IMR-90 (cell line): ENCODE data around the gene SPATA33. TPM values are rescaled to one million over a fixed set of nuclear protein-coding genes. Genes with fewer than 3 reads are reported as not detected.

Source experiments
- ATAC-seq: fragments of 200-7000 bp; cut with Tn5 transposase; 2 replicates; pipeline ENCODE4 v1.9.1; 2020; ENCODE audit warnings: low read depth, mild to moderate bottlenecking, moderate library complexity
- BruUV-seq: library from RNA; stranded (reverse); fragments of 400-500 nt; replicated peaks from 2 replicates; lab custom pipeline; 2021; lab: Mats Ljungman, UMichigan
- CTCF ChIA-PET: fragments of 300-600 bp; formaldehyde crosslinking; extraction: SDS; loops from one replicate; lab custom pipeline; 2021; ENCODE audit warnings: antibody characterized with exemption; lab: Yijun Ruan, JAX
- POLR2A ChIA-PET: fragments of 300-600 bp; sonication (Branson Sonifier 250); formaldehyde crosslinking; loops from one replicate; lab custom pipeline; 2022; ENCODE audit warnings: antibody characterized with exemption; ENCODE audit not compliant: unreplicated experiment; lab: Charles Lee
- DNase-seq: peaks from one replicate; pipeline ENCODE4 v3.0.0; 2013
- H2AFZ ChIP-seq: replicated peaks from 2 replicates; pipeline ENCODE3; 2013; ENCODE audit warnings: low read length, mild to moderate bottlenecking; ENCODE audit not compliant: poor library complexity
- H2AK5ac ChIP-seq: 2 replicates; pipeline ENCODE4 v1.6.1; 2013; ENCODE audit warnings: low read depth, low read length, inconsistent platforms
- H2AK9ac ChIP-seq: replicated peaks from 2 replicates; pipeline ENCODE3; 2013; ENCODE audit warnings: mild to moderate bottlenecking, low read depth, low read length, moderate library complexity; ENCODE audit not compliant: poor library complexity
- H2BK120ac ChIP-seq: 2 replicates; pipeline ENCODE4 v1.6.1; 2013; ENCODE audit warnings: low read depth, low read length, inconsistent platforms
- H2BK15ac ChIP-seq: 3 replicates; pipeline ENCODE4 v1.6.1; 2013; ENCODE audit warnings: low read depth, low read length, inconsistent platforms
- H2BK20ac ChIP-seq: 2 replicates; pipeline ENCODE4 v1.6.1; 2013; ENCODE audit warnings: low read depth, mild to moderate bottlenecking, inconsistent platforms, low read length, moderate library complexity
- H2BK5ac ChIP-seq: 2 replicates; pipeline ENCODE4 v1.6.1; 2013; ENCODE audit warnings: mild to moderate bottlenecking, low read depth, low read length, inconsistent platforms; ENCODE audit not compliant: poor library complexity, severe bottlenecking
- H3K14ac ChIP-seq: replicated peaks from 2 replicates; pipeline ENCODE4 v1.6.1; 2013; ENCODE audit warnings: low read depth, low read length, inconsistent platforms
- H3K18ac ChIP-seq: 2 replicates; pipeline ENCODE4 v1.6.1; 2013; ENCODE audit warnings: low read depth, low read length, control low read depth
- H3K23ac ChIP-seq: 2 replicates; pipeline ENCODE4 v1.6.1; 2013; ENCODE audit warnings: low read depth, low read length, inconsistent platforms
- H3K27ac ChIP-seq: 2 replicates; pipeline ENCODE4 v1.5.1; 2013; ENCODE audit warnings: mild to moderate bottlenecking, control low read depth, low read length; ENCODE audit not compliant: insufficient read depth
- H3K27me3 ChIP-seq: 2 replicates; pipeline ENCODE4 v1.6.1; 2013; ENCODE audit warnings: low read length; ENCODE audit not compliant: control insufficient read depth, insufficient read depth
- H3K36me3 ChIP-seq: 2 replicates; pipeline ENCODE4 v1.6.1; 2013; ENCODE audit warnings: low read length, mixed read lengths; ENCODE audit not compliant: control insufficient read depth, insufficient read depth
- H3K4ac ChIP-seq: 2 replicates; pipeline ENCODE4 v1.6.1; 2013; ENCODE audit warnings: low read depth, low read length, inconsistent platforms
- H3K4me1 ChIP-seq: 2 replicates; pipeline ENCODE4 v1.6.1; 2013; ENCODE audit warnings: low read length, mixed read lengths; ENCODE audit not compliant: control insufficient read depth, insufficient read depth
- H3K4me2 ChIP-seq: 2 replicates; pipeline ENCODE4 v1.6.1; 2013; ENCODE audit warnings: low read depth, mild to moderate bottlenecking, control low read depth, low read length, moderate library complexity
- H3K4me3 ChIP-seq: 2 replicates; pipeline ENCODE4 v1.5.1; 2013; ENCODE audit warnings: low read depth, mild to moderate bottlenecking, control low read depth, low read length, moderate library complexity; ENCODE audit not compliant: insufficient read depth
- H3K56ac ChIP-seq: 2 replicates; pipeline ENCODE4 v1.6.1; 2013; ENCODE audit warnings: low read length, inconsistent platforms; ENCODE audit not compliant: insufficient read depth; ENCODE audit errors: extremely low read depth
- H3K79me1 ChIP-seq, 2 experiments: 2 replicates each; pipeline ENCODE4 v1.6.1; 2013; ENCODE audit warnings: low read length in 2 of 2, inconsistent platforms in 1 of 2, low read depth in 1 of 2
- H3K9ac ChIP-seq: 2 replicates; pipeline ENCODE4 v1.6.1; 2013; ENCODE audit warnings: low read depth, low read length, control low read depth
- H3K9me1 ChIP-seq: 2 replicates; pipeline ENCODE4 v1.6.1; 2013; ENCODE audit warnings: low read length, inconsistent platforms; ENCODE audit not compliant: insufficient read depth
- H3K9me3 ChIP-seq: 2 replicates; pipeline ENCODE4 v1.6.1; 2013; ENCODE audit warnings: low read length; ENCODE audit not compliant: control insufficient read depth, insufficient read depth
- H4K20me1 ChIP-seq: 2 replicates; pipeline ENCODE4 v1.6.1; 2013; ENCODE audit warnings: low read length, inconsistent platforms; ENCODE audit not compliant: insufficient read depth
- H4K5ac ChIP-seq: 2 replicates; pipeline ENCODE4 v1.6.1; 2013; ENCODE audit warnings: mild to moderate bottlenecking, low read depth, low read length, control low read depth
- H4K8ac ChIP-seq, 2 experiments: 2 replicates each; pipeline ENCODE4 v1.6.1; 2013; ENCODE audit warnings: low read depth in 2 of 2, low read length in 2 of 2, control low read depth in 1 of 2, inconsistent platforms in 1 of 2
- H4K91ac ChIP-seq: 2 replicates; pipeline ENCODE4 v1.6.1; 2013; ENCODE audit warnings: low read depth, low read length, inconsistent platforms; ENCODE audit not compliant: insufficient read depth
- CHD1 ChIP-seq: IDR thresholded peaks from 2 replicates; pipeline ENCODE4 v1.6.1; 2012; ENCODE audit warnings: low read depth, low read length, improper control_type of control experiment
- MAFK ChIP-seq: IDR thresholded peaks from 2 replicates; pipeline ENCODE4 v1.6.1; 2012; ENCODE audit warnings: low read depth, low read length, improper control_type of control experiment
- MXI1 ChIP-seq: IDR thresholded peaks from 2 replicates; pipeline ENCODE4 v1.6.1; 2012; ENCODE audit warnings: low read depth, mild to moderate bottlenecking, low read length, moderate library complexity, borderline replicate concordance
- NFE2L2 ChIP-seq: fragments of 150-350 bp; IDR thresholded peaks from 2 replicates; pipeline ENCODE4 v1.6.1; 2016; ENCODE audit warnings: low read depth, mild to moderate bottlenecking, low read length
- POLR2A ChIP-seq: IDR thresholded peaks from 2 replicates; pipeline ENCODE4 v1.6.1; 2012; ENCODE audit warnings: mild to moderate bottlenecking, low read depth, low read length
- WGBS, 2 experiments: methylation state at CpG; one replicate each; pipeline versions ENCODE4 v1.1.5 to v1.1.7; 2013; ENCODE audit warnings: missing lambda C conversion rate in 2 of 2; ENCODE audit not compliant: insufficient read length in 1 of 2; ENCODE audit errors: extremely low coverage in 2 of 2; 5-methylcytosine and 5-hydroxymethylcytosine counted together
- dilution Hi-C: fragments of 300-500 bp; cut with HindIII; formaldehyde crosslinking; loops from one replicate; pipeline ENCODE4 v1.14.3; 2018; ENCODE audit warnings: low sequenced_read_pairs; ENCODE audit not compliant: unreplicated experiment
- in situ Hi-C: fragments of 300-500 bp; cut with MboI; formaldehyde crosslinking; loops from 3 replicates; pipeline ENCODE4 v1.14.3; 2019; ENCODE audit warnings: low sequenced_read_pairs, inconsistent platforms, mixed read lengths
- intact Hi-C: fragments of 100-400 bp; cut with micrococcal nuclease; formaldehyde crosslinking; loops from 2 replicates; pipeline ENCODE4 v1.10.0; 2022
- polyA plus RNA-seq, 3 experiments: library from polyadenylated mRNA; depleted of rRNA; stranded (reverse); fragments of >200 nt; gene quantifications; 2 replicates each; pipeline ENCODE4 v1.2.3, GENCODE V29; 2012; ENCODE audit warnings: low replicate concordance in 1 of 3
- total RNA-seq: library from RNA; depleted of rRNA; stranded (reverse); fragments of >200 nt; gene quantifications from 2 replicates; pipeline ENCODE4 v1.2.3, GENCODE V29; 2012
- TF ChIP-seq, protein P1 (sequence below): conservative IDR thresholded peaks from 2 replicates; pipeline ENCODE4 v1.5.1; 2012; ENCODE audit warnings: mild to moderate bottlenecking, low read depth, low read length, improper control_type of control experiment
- TF ChIP-seq, protein P2 (sequence below): fragments of 150-350 bp; IDR thresholded peaks from 2 replicates; pipeline ENCODE4 v1.6.1; 2017; ENCODE audit warnings: mild to moderate bottlenecking, antibody characterized with exemption, low read length, low read depth

Gene SPATA33
- total and polyA plus RNA-seq, 2 of the 4 experiments (the other 2 are of a cell fraction): 0.90 to 3.4 TPM

DNA sequence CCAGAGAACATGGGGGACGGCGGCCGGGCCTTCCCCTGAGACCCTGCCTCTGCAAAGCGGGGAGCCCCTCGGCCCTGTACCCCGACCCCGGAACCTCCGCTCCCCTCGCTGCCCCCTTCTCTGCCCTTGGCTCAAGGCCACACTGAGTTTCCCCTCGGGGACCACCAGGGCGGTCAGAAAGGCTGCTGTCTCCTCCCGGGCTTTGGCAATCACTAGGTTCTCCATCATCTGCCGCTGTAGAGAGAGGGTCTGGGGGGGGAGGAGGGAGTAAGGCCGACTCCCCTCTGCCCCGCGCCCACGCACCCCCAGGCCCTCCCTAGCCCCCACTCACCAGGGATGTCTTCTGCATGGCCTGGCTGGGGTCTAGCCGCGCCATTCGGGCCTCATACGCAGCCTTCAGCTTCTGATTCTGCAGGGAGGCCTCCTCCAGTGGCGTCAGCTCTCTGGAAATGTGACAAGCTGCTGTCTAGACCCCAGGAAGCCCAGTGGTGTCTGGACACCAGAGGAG is 54.7 kb downstream of the SPATA33 start:
- Histone ChIP-seq H3K23ac (no peak overlapping the region), H3K9ac (peak overlapping the region; percentile 44; the same call in 1 of the 2 replicates), H4K8ac (no peak overlapping the region), H3K27ac (no peak overlapping the region; the same call in 1 of the 2 replicates), H3K56ac (no peak overlapping the region), H4K20me1 (no peaks in the 10 kb centered on the region; the same call in 1 of the 2 replicates), H2BK20ac (no peak overlapping the region), H2BK5ac (no peak overlapping the region), H3K9me1 (no peaks in the 10 kb centered on the region), H3K4me1 (peaks cover 4% of the 10 kb centered on the region), H3K9me3 (no peaks in the 10 kb centered on the region), H4K91ac (no peak overlapping the region), H3K79me1 (peaks cover 0 to 7% of the 10 kb centered on the region in 2 experiments; a peak in 1 of 4 replicates), H2AK5ac (0 out of 2 replicates have a peak overlapping the region, but pooled peaks have one; percentile 0), H3K27me3 (no peaks in the 10 kb centered on the region), H3K4me2 (peak overlapping the region; percentile 82), H4K5ac (no peak overlapping the region), H3K4ac (no peak overlapping the region), H3K18ac (no peak overlapping the region), H2BK15ac (no peak overlapping the region), H3K14ac (no peak overlapping the region), H3K36me3 (peaks cover 18% of the 10 kb centered on the region; the same call in 1 of the 2 replicates), H2AK9ac (peak overlapping the region; percentile 80), H3K4me3 (peak overlapping the region; percentile 45; the same call in 1 of the 2 replicates), H2AFZ (peak overlapping the region; percentile 90), H2BK120ac (no peak overlapping the region)
- TF ChIP-seq NFE2L2: no peak
- no peak for TF ChIP-seq MAFK
- TF ChIP-seq MXI1: no peak
- TF ChIP-seq, protein P1, sequence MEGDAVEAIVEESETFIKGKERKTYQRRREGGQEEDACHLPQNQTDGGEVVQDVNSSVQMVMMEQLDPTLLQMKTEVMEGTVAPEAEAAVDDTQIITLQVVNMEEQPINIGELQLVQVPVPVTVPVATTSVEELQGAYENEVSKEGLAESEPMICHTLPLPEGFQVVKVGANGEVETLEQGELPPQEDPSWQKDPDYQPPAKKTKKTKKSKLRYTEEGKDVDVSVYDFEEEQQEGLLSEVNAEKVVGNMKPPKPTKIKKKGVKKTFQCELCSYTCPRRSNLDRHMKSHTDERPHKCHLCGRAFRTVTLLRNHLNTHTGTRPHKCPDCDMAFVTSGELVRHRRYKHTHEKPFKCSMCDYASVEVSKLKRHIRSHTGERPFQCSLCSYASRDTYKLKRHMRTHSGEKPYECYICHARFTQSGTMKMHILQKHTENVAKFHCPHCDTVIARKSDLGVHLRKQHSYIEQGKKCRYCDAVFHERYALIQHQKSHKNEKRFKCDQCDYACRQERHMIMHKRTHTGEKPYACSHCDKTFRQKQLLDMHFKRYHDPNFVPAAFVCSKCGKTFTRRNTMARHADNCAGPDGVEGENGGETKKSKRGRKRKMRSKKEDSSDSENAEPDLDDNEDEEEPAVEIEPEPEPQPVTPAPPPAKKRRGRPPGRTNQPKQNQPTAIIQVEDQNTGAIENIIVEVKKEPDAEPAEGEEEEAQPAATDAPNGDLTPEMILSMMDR: no peak
- TF ChIP-seq, protein P2, sequence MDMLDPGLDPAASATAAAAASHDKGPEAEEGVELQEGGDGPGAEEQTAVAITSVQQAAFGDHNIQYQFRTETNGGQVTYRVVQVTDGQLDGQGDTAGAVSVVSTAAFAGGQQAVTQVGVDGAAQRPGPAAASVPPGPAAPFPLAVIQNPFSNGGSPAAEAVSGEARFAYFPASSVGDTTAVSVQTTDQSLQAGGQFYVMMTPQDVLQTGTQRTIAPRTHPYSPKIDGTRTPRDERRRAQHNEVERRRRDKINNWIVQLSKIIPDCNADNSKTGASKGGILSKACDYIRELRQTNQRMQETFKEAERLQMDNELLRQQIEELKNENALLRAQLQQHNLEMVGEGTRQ: no peak
- TF ChIP-seq CHD1: no peak
- no peak for TF ChIP-seq POLR2A
- DNase-seq: peak; percentile 28
- dilution Hi-C loops (no loop called here), intact Hi-C loops (no loop called here), in situ Hi-C loops (no loop called here)
- ChIA-PET POLR2A (no interaction called here), CTCF (interaction anchor here (1.4 kb wide), 1 partner anchor 148 kb away, joined by 3 read pairs; no protein-coding TSS in a partner anchor)
- peak; percentile 15; the same call in 1 of the 2 replicates for ATAC-seq
- WGBS, 2 experiments: 4% methylated on average over 4 of the region's 22 CpGs; no CpG with 5 or more reads in 1 of the 2 experiments
- BruUV-seq: no TSS peak
